Measurements from ENCODE around the gene TXNDC8. TPM values are rescaled to one million over a fixed set of nuclear protein-coding genes. Genes with fewer than 3 reads are reported as not detected.

Gene TXNDC8
- total RNA-seq (2021) (not detected in 3 replicates), Bru-seq, nascent RNA (not detected)
- long read RNA-seq, experiment 1, result 0 reads
- long read RNA-seq, experiment 2, result 0 reads
- long read RNA-seq, experiment 3, partial matches to known transcripts, result 0 of 1 reads
- long read RNA-seq, experiment 3, other reads (novel, unspliced or antisense), result 1 of 1 reads

- no peak for ATAC-seq
- Mint-ChIP-seq H3K36me3 (no peaks in the 10 kb centered on the region), H3K4me1 (no peaks in the 10 kb centered on the region), H3K27me3 (ENCODE audit: low read depth) (no peaks in the 10 kb centered on the region), H3K27ac (no peak within 1 kb of the TSS), H3K9me3 (no peaks in the 10 kb centered on the region), H3K4me3 (no peak within 1 kb of the TSS)
- DNase-seq (ENCODE audit: low spot score), result no peak
- CTCF ChIA-PET, result interaction anchor here (1.9 kb wide), 1 partner anchor 154 kb away, joined by 4 read pairs; no protein-coding TSS in a partner anchor
- POLR2A ChIA-PET, result no interaction called here
- no peak for TF ChIP-seq ZNF263 (CRISPR knock-in tag; IDR thresholded peaks at IDR 0.05; ENCODE audit: low read depth)
- no peak for TF ChIP-seq OVOL2 (CRISPR knock-in tag; IDR thresholded peaks at IDR 0.05; ENCODE audit: borderline replicate concordance)
- no peak for TF ChIP-seq ZBTB21 (CRISPR knock-in tag; IDR thresholded peaks at IDR 0.05; ENCODE audit: borderline replicate concordance)
- TF ChIP-seq MXD4 (CRISPR knock-in tag; IDR thresholded peaks at IDR 0.05; ENCODE audit: borderline replicate concordance), result no peak
- no peak for TF ChIP-seq STAT6 (CRISPR knock-in tag; conservative IDR thresholded peaks at IDR 0.05; ENCODE audit: low read depth)
- TF ChIP-seq SMAD3 (CRISPR knock-in tag; IDR thresholded peaks at IDR 0.05; ENCODE audit: borderline replicate concordance), result no peak
- TF ChIP-seq FOXP1 (CRISPR knock-in tag; IDR thresholded peaks at IDR 0.05; ENCODE audit: borderline replicate concordance), result no peak
- no peak for TF ChIP-seq NR3C1 (CRISPR knock-in tag; conservative IDR thresholded peaks at IDR 0.05; ENCODE audit: low read depth)
- TF ChIP-seq HMGXB4 (CRISPR knock-in tag; IDR thresholded peaks at IDR 0.05), result no peak
Observed at GRCh38 chr9:110337727-110338126, at the start of gene TXNDC8. Gene TXNDC8 (minus strand): TSS chr9:110337863.

- H3K27me3 Mint-ChIP-seq (ENCODE audit: low read depth), result peaks cover 4% of the 10 kb centered on the region; the same call in 1 of the 2 replicates
Observed at GRCh38 chr9:110383491-110383890, 45.8 kb upstream of the TXNDC8 start.

More at GRCh38 chr9:110383491-110383890, 45.8 kb upstream of the TXNDC8 start:
- ATAC-seq (no peak), DNase-seq (ENCODE audit: low spot score) (no peak)
- no peaks in the 10 kb centered on the region for H3K36me3 Mint-ChIP-seq
- no peak overlapping the region for H3K27ac Mint-ChIP-seq
- ChIA-PET POLR2A (no interaction called here), CTCF (no interaction called here)
- peaks cover 12% of the 10 kb centered on the region for H3K4me1 Mint-ChIP-seq
- H3K4me3 Mint-ChIP-seq, result no peak overlapping the region
- peaks cover 3% of the 10 kb centered on the region; the same call in 1 of the 2 replicates for H3K9me3 Mint-ChIP-seq
- TF ChIP-seq ARID4B (CRISPR knock-in tag; IDR thresholded peaks at IDR 0.05; ENCODE audit: borderline replicate concordance), result no peak
- TF ChIP-seq RELA (CRISPR knock-in tag; IDR thresholded peaks at IDR 0.05; ENCODE audit: borderline replicate concordance), result no peak
- no peak for TF ChIP-seq ESRRA (CRISPR knock-in tag; IDR thresholded peaks at IDR 0.05; ENCODE audit: borderline replicate concordance)
- TF ChIP-seq ZNF396 (CRISPR knock-in tag; IDR thresholded peaks at IDR 0.05; ENCODE audit: borderline replicate concordance), result no peak
- TF ChIP-seq JUN (CRISPR knock-in tag; IDR thresholded peaks at IDR 0.05), result no peak
